ENCODE results near the gene TM9SF4.
"Not testable (repeated sequence)": the region's sequence is repeated elsewhere in the genome, so short reads cannot be mapped to it uniquely, and the experiment has no call there.

TM9SF4 gene

GRCh38 chr20:32196613-32197012 lies 87.1 kb downstream of the TM9SF4 start:
- H3K4me3 Mint-ChIP-seq, H3K9me3 Mint-ChIP-seq, H3K27me3 Mint-ChIP-seq, ATAC-seq, DNase-seq: not testable (repeated sequence)
- peaks cover 84% of the 10 kb centered on the region for H3K4me1 Mint-ChIP-seq
- peak overlapping the region in 1 of 2 donors; percentile 55 for H3K27ac Mint-ChIP-seq

GRCh38 chr20:32197136-32197535 lies 87.6 kb downstream of the TM9SF4 start:
- not testable (repeated sequence) for ATAC-seq, DNase-seq, H3K27ac Mint-ChIP-seq, H3K27me3 Mint-ChIP-seq, H3K9me3 Mint-ChIP-seq, H3K4me3 Mint-ChIP-seq
- peaks cover 89% of the 10 kb centered on the region for H3K4me1 Mint-ChIP-seq

- peak overlapping the region; percentile 60 to 63 for H3K4me3 Mint-ChIP-seq
- H3K27ac Mint-ChIP-seq: peak overlapping the region in 1 of 2 donors; percentile 6
- no peaks in the 10 kb centered on the region for H3K9me3 Mint-ChIP-seq
- DNase-seq (no peak), ATAC-seq (no peak)
- H3K27me3 Mint-ChIP-seq: no peaks in the 10 kb centered on the region
- H3K4me1 Mint-ChIP-seq: peaks cover 91% of the 10 kb centered on the region
Measured at GRCh38 chr20:32199006-32199405, 89.5 kb downstream of the TM9SF4 start.

GRCh38 chr20:32201296-32201976 lies 91.9 kb downstream of the TM9SF4 start:
- ATAC-seq (no peak), DNase-seq (no peak)
- no peaks in the 10 kb centered on the region for H3K27me3 Mint-ChIP-seq
- peak overlapping the region; percentile 86 for H3K27ac Mint-ChIP-seq
- peak overlapping the region; percentile 58 to 66 for H3K4me3 Mint-ChIP-seq
- no peaks in the 10 kb centered on the region for H3K9me3 Mint-ChIP-seq
- H3K4me1 Mint-ChIP-seq: peaks cover 89% of the 10 kb centered on the region

- ATAC-seq (no peak), DNase-seq (no peak)
- Mint-ChIP-seq H3K4me3 (peak overlapping the region; percentile 66 to 90), H3K4me1 (peaks cover 85% of the 10 kb centered on the region), H3K27ac (peak overlapping the region; percentile 86 to 97), H3K9me3 (no peaks in the 10 kb centered on the region), H3K27me3 (no peaks in the 10 kb centered on the region)
Measured at GRCh38 chr20:32201977-32202363, 92.5 kb downstream of the TM9SF4 start.

GRCh38 chr20:32203356-32204204 lies 94.1 kb downstream of the TM9SF4 start:
- DNase-seq: peak in 1 of 2 donors; percentile 23
- peak overlapping the region; percentile 90 to 100 for H3K4me3 Mint-ChIP-seq

GRCh38 chr20:32204205-32205109 lies 94.9 kb downstream of the TM9SF4 start:
- ATAC-seq: peak; percentile 79

More at GRCh38 chr20:32203356-32204204, 94.1 kb downstream of the TM9SF4 start:
- H3K27me3 Mint-ChIP-seq: no peaks in the 10 kb centered on the region
- peak overlapping the region; percentile 97 to 98 for H3K27ac Mint-ChIP-seq
- ATAC-seq: peak; percentile 63
- peaks cover 77% of the 10 kb centered on the region for H3K4me1 Mint-ChIP-seq
- H3K9me3 Mint-ChIP-seq: no peaks in the 10 kb centered on the region

GRCh38 chr20:32205110-32205842 lies 95.8 kb downstream of the TM9SF4 start:
- H3K27ac Mint-ChIP-seq: peak overlapping the region; percentile 97 to 98
- H3K4me1 Mint-ChIP-seq: peaks cover 78% of the 10 kb centered on the region
- ATAC-seq (no peak), DNase-seq (peak in 1 of 2 donors; percentile 28)
- H3K4me3 Mint-ChIP-seq: peak overlapping the region; percentile 90 to 100
- H3K27me3 Mint-ChIP-seq: no peaks in the 10 kb centered on the region
- H3K9me3 Mint-ChIP-seq: no peaks in the 10 kb centered on the region

More at GRCh38 chr20:32204205-32205109, 94.9 kb downstream of the TM9SF4 start:
- Mint-ChIP-seq H3K4me1 (peaks cover 78% of the 10 kb centered on the region), H3K4me3 (peak overlapping the region; percentile 90 to 100), H3K27me3 (no peaks in the 10 kb centered on the region), H3K9me3 (no peaks in the 10 kb centered on the region), H3K27ac (peak overlapping the region; percentile 97 to 98)
- peak; percentile 53 to 76 for DNase-seq

GRCh38 chr20:32205843-32206759 lies 96.6 kb downstream of the TM9SF4 start:
- peaks cover 78% of the 10 kb centered on the region for H3K4me1 Mint-ChIP-seq
- H3K27ac Mint-ChIP-seq: peak overlapping the region; percentile 97 to 98
- ATAC-seq (no peak), DNase-seq (peak in 1 of 2 donors; percentile 26)
- peak overlapping the region; percentile 90 to 100 for H3K4me3 Mint-ChIP-seq
- no peaks in the 10 kb centered on the region for H3K27me3 Mint-ChIP-seq
- H3K9me3 Mint-ChIP-seq: no peaks in the 10 kb centered on the region

- Mint-ChIP-seq H3K27ac (peak overlapping the region; percentile 97 to 98), H3K27me3 (no peaks in the 10 kb centered on the region), H3K9me3 (no peaks in the 10 kb centered on the region), H3K4me3 (peak overlapping the region; percentile 90 to 100), H3K4me1 (peaks cover 78% of the 10 kb centered on the region)
- DNase-seq (no peak), ATAC-seq (peak; percentile 42)
Measured at GRCh38 chr20:32206760-32207625, 97.5 kb downstream of the TM9SF4 start.

- ATAC-seq (peak; percentile 85), DNase-seq (peak; percentile 92 to 94)
- Mint-ChIP-seq H3K9me3 (no peaks in the 10 kb centered on the region), H3K27ac (peak within 1 kb of the TSS; percentile 97 to 98), H3K4me3 (peak within 1 kb of the TSS; percentile 92 to 100), H3K4me1 (peaks cover 73% of the 10 kb centered on the region), H3K27me3 (no peaks in the 10 kb centered on the region)
Measured at GRCh38 chr20:32207626-32208498, 98.3 kb downstream of the TM9SF4 start, which contains the start of the genes PLAGL2 and POFUT1. TSS of gene PLAGL2 (minus strand) at chr20:32207743. CDS start at chr20:32202178, 5,565 bp downstream. TSS of gene POFUT1 (plus strand) at chr20:32207880. CDS start at chr20:32207942, 62 bp downstream.
